ENCODE results near the gene SRGAP1. TPM values are rescaled to one million over a fixed set of nuclear protein-coding genes. Genes with fewer than 3 reads are reported as not detected.

Gene SRGAP1
- total and polyA plus RNA-seq, 9 of the 15 experiments (the other 6 are each of a cell fraction or from before 2014, with no cell fraction given), result 0.01 to 0.13 (median 0.04) TPM; not detected in 3

- TF ChIP-seq MIER1 (IDR thresholded peaks at IDR 0.05; ENCODE audit: low read depth), result no peak
- TF ChIP-seq, protein P1, sequence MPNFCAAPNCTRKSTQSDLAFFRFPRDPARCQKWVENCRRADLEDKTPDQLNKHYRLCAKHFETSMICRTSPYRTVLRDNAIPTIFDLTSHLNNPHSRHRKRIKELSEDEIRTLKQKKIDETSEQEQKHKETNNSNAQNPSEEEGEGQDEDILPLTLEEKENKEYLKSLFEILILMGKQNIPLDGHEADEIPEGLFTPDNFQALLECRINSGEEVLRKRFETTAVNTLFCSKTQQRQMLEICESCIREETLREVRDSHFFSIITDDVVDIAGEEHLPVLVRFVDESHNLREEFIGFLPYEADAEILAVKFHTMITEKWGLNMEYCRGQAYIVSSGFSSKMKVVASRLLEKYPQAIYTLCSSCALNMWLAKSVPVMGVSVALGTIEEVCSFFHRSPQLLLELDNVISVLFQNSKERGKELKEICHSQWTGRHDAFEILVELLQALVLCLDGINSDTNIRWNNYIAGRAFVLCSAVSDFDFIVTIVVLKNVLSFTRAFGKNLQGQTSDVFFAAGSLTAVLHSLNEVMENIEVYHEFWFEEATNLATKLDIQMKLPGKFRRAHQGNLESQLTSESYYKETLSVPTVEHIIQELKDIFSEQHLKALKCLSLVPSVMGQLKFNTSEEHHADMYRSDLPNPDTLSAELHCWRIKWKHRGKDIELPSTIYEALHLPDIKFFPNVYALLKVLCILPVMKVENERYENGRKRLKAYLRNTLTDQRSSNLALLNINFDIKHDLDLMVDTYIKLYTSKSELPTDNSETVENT (CRISPR knock-in tag; IDR thresholded peaks at IDR 0.05), result no peak
These were observed 62.4 kb downstream of the SRGAP1 start (continued) for GRCh38 chr12:63906876-63907275.

- Histone ChIP-seq H4K20me1 (replicated peaks; ENCODE audit: control insufficient read depth, insufficient read depth, low read length) (no peaks in the 10 kb centered on the region), H3K9ac (ENCODE audit: insufficient read depth in 1 of 2, low read depth in 2 of 2, low read length in 2 of 2) (no peak overlapping the region), H3K9me1 (ENCODE audit: control insufficient read depth, insufficient read depth, low read length) (no peaks in the 10 kb centered on the region), H2AFZ (ENCODE audit: low read depth, low read length) (no peak overlapping the region), H3K9me3 (replicated peaks; ENCODE audit: control insufficient read depth, insufficient read depth, low read depth, low read length) (no peaks in the 10 kb centered on the region), H3K4me3 (no peak overlapping the region), H3K4me1 (replicated peaks in 1 of 2; ENCODE audit: control insufficient read depth in 2 of 2, insufficient read depth in 2 of 2, low read length in 2 of 2) (no peaks in the 10 kb centered on the region), H3K79me2 (ENCODE audit: control insufficient read depth, insufficient read depth, low read length) (no peaks in the 10 kb centered on the region), H3K36me3 (ENCODE audit: control insufficient read depth, insufficient read depth, low read length) (no peaks in the 10 kb centered on the region), H3K27me3 (ENCODE audit: control insufficient read depth in 2 of 2, insufficient read depth in 2 of 2, low read length in 2 of 2) (no peaks in the 10 kb centered on the region; a peak in 1 of 5 replicates), H3K4me2 (ENCODE audit: insufficient read depth, low read length) (no peak overlapping the region), H3K27ac (ENCODE audit: extremely low read depth, low read depth, low read length) (no peak overlapping the region)
- FAIRE-seq, result no peak
- TF ChIP-seq HDAC3 (IDR thresholded peaks at IDR 0.05; ENCODE audit: borderline replicate concordance, partially characterized antibody) (no peak), NCOA4 (IDR thresholded peaks at IDR 0.05; ENCODE audit: partially characterized antibody) (no peak), E2F3 (CRISPR knock-in tag; IDR thresholded peaks at IDR 0.05) (no peak), SIN3A (IDR thresholded peaks at IDR 0.05; ENCODE audit: borderline replicate concordance in 2 of 2, control insufficient read depth in 1 of 2, low read depth in 2 of 2, low read length in 2 of 2) (no peak), USF2 (CRISPR knock-in tag; IDR thresholded peaks at IDR 0.05) (no peak), ZNF561 (CRISPR knock-in tag; conservative IDR thresholded peaks at IDR 0.05) (no peak), FIP1L1 (IDR thresholded peaks at IDR 0.05; ENCODE audit: low read depth, low read length, poor library complexity, severe bottlenecking) (no peak), YY1 (IDR thresholded peaks at IDR 0.05; ENCODE audit: borderline replicate concordance in 1 of 3, control insufficient read depth in 1 of 3, extremely low read depth in 1 of 3, insufficient read depth in 3 of 3, insufficient read length in 1 of 3, insufficient replicate concordance in 2 of 3, low read depth in 1 of 3, low read length in 2 of 3) (no peak), ZNF280A (IDR thresholded peaks at IDR 0.05; ENCODE audit: low read depth, partially characterized antibody) (no peak)
- TF ChIP-seq, protein P2, sequence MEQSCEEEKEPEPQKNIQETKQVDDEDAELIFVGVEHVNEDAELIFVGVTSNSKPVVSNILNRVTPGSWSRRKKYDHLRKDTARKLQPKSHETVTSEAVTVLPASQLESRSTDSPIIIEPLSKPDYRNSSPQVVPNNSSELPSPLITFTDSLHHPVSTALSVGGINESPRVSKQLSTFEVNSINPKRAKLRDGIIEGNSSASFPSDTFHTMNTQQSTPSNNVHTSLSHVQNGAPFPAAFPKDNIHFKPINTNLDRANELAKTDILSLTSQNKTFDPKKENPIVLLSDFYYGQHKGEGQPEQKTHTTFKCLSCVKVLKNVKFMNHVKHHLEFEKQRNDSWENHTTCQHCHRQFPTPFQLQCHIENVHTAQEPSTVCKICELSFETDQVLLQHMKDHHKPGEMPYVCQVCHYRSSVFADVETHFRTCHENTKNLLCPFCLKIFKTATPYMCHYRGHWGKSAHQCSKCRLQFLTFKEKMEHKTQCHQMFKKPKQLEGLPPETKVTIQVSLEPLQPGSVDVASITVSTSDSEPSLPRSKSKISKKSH (CRISPR knock-in tag; IDR thresholded peaks at IDR 0.05), result no peak
- in situ Hi-C loops (cut with MboI) (no loop called here), intact Hi-C loops (cut with micrococcal nuclease) (no loop called here)
- ATAC-seq, result no peak
- ChIA-PET POLR2A (no interaction called here), CTCF (ENCODE audit: low intra/inter-chr PET ratio) (no interaction called here)
- WGBS (ENCODE audit: insufficient coverage, low coverage, missing lambda C conversion rate), result 0% methylated on average over 2 of the region's 2 CpGs
- no peak for DNase-seq (ENCODE audit: extremely low read depth in 1 of 4, low spot score in 3 of 4)
- BruUV-seq (replicated peaks), result no TSS peak
These were observed 63.1 kb downstream of the SRGAP1 start for GRCh38 chr12:63907561-63907960.

All from K562 (cell line).